RWPE2 (cell line): ENCODE measurements around the gene MYL2.
A peak's percentile ranks its signal among the peaks of the same experiment; 100 is the strongest.

Source experiments
- ATAC-seq: fragments of 200-7000 bp; cut with Tn5 transposase; 3 replicates; pipeline ENCODE4 v1.9.1; 2021; ENCODE audit warnings: low read depth
- DNase-seq: peaks from one replicate; pipeline ENCODE4 v3.0.0-alpha.2; 2020; ENCODE audit warnings: low spot score
- H3K27ac ChIP-seq: fragments of 450-650 bp; 2 replicates; pipeline ENCODE4 v1.5.1; 2017; ENCODE audit warnings: mild to moderate bottlenecking; ENCODE audit not compliant: poor library complexity, severe bottlenecking
- H3K27me3 ChIP-seq: fragments of 250-450 bp; sonication (Bioruptor Pico); 2 replicates; pipeline ENCODE4 v1.5.1; 2021; ENCODE audit warnings: mild to moderate bottlenecking, moderate library complexity; ENCODE audit not compliant: insufficient read depth, poor library complexity, severe bottlenecking
- H3K36me3 ChIP-seq: fragments of 250-450 bp; sonication (Bioruptor Pico); 2 replicates; pipeline ENCODE4 v1.5.1; 2020; ENCODE audit warnings: low read depth, mild to moderate bottlenecking, moderate library complexity
- H3K4me1 ChIP-seq: fragments of 250-450 bp; sonication (Bioruptor Pico); 2 replicates; pipeline ENCODE4 v1.5.1; 2021; ENCODE audit warnings: mild to moderate bottlenecking, moderate library complexity; ENCODE audit not compliant: insufficient read depth, poor library complexity, severe bottlenecking
- H3K4me3 ChIP-seq: fragments of 250-450 bp; sonication (Bioruptor Pico); 2 replicates; pipeline ENCODE4 v1.5.1; 2021; ENCODE audit warnings: mild to moderate bottlenecking, moderate library complexity; ENCODE audit not compliant: severe bottlenecking
- H3K9me3 ChIP-seq: fragments of 250-450 bp; sonication (Bioruptor Pico); 2 replicates; pipeline ENCODE4 v1.5.1; 2021; ENCODE audit warnings: mild to moderate bottlenecking, moderate library complexity; ENCODE audit not compliant: severe bottlenecking
- TF ChIP-seq, protein P1 (sequence below): fragments of 450-650 bp; IDR thresholded peaks from one replicate; pipeline ENCODE4 v1.5.1; 2017; ENCODE audit warnings: mild to moderate bottlenecking, moderate library complexity; ENCODE audit not compliant: poor library complexity, severe bottlenecking

The MYL2 gene

DNA sequence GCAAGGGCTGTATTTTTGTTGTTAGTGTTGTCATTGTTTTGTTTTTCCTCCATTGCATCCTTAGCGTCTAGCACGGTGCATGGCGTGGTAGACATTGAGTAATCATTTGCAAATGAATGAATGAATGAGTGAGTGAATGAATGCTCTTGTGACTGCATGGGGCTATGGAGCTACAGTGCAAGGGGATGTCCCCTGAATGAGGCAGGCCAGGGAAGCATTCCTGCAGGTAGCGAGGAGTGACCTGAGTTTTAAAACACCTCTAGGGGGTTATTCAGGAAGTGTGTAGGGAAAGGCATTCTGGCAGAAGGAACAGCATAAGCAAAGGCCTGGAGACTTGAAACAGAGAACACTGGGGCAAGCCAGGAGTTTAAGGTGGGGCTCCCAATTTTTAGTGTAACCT lies 16.9 kb downstream of the MYL2 start:
- TF ChIP-seq, protein P1, sequence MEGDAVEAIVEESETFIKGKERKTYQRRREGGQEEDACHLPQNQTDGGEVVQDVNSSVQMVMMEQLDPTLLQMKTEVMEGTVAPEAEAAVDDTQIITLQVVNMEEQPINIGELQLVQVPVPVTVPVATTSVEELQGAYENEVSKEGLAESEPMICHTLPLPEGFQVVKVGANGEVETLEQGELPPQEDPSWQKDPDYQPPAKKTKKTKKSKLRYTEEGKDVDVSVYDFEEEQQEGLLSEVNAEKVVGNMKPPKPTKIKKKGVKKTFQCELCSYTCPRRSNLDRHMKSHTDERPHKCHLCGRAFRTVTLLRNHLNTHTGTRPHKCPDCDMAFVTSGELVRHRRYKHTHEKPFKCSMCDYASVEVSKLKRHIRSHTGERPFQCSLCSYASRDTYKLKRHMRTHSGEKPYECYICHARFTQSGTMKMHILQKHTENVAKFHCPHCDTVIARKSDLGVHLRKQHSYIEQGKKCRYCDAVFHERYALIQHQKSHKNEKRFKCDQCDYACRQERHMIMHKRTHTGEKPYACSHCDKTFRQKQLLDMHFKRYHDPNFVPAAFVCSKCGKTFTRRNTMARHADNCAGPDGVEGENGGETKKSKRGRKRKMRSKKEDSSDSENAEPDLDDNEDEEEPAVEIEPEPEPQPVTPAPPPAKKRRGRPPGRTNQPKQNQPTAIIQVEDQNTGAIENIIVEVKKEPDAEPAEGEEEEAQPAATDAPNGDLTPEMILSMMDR, result no peak
- H3K9me3 ChIP-seq, result no peaks in the 10 kb centered on the region
- peaks cover 3% of the 10 kb centered on the region for H3K4me1 ChIP-seq
- no peak overlapping the region for H3K27ac ChIP-seq
- DNase-seq, result no peak
- no peaks in the 10 kb centered on the region for H3K36me3 ChIP-seq
- no peaks in the 10 kb centered on the region for H3K27me3 ChIP-seq
- no peak overlapping the region for H3K4me3 ChIP-seq
- ATAC-seq, result no peak

DNA sequence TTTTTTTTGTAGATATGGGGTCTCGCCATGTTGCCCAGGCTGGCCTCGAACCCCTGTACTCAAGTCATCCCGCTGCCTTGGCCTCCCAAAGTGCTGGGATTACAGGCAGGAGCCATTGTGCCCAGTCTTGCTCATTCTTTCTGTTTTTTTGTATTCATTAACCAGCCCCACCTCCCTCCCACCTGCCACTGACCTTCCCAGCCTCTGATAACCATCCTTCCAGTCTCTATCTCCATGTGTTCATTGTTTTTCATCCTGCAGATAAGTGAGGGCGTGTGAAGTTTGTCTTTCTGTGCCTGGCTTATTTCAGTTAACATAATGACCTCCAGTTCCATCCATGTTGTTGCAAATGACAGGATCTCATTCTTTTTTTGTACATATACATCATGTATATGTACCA lies 19.0 kb downstream of the MYL2 start:
- no peak overlapping the region for H3K4me3 ChIP-seq
- no peak overlapping the region for H3K27ac ChIP-seq
- no peak for ATAC-seq
- TF ChIP-seq, protein P1, result no peak
- peaks cover 7% of the 10 kb centered on the region for H3K4me1 ChIP-seq
- no peaks in the 10 kb centered on the region for H3K9me3 ChIP-seq
- H3K27me3 ChIP-seq, result no peaks in the 10 kb centered on the region
- no peaks in the 10 kb centered on the region for H3K36me3 ChIP-seq
- no peak for DNase-seq

DNA sequence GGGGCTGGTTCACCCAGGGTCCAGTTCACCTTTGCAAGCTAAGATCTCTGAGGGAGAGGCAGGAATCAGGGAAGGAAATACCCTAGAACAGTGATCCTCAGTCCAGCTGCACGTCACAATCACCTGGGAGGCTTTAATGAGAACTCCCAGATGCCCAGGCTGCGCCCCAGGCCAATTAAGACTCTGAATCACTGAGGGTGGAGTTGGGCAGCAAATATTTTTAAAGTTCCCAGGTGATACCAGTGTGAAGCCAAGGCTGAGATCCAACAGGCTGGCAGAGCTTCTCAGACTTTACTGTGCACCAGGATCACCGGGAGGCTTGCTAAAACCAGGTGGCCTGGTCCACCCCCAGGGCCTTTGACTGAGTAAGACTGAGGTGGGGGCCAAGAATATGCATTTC lies 23.8 kb downstream of the MYL2 start:
- peak overlapping the region; percentile 84 for H3K27ac ChIP-seq
- DNase-seq, result peak; percentile 90

DNA sequence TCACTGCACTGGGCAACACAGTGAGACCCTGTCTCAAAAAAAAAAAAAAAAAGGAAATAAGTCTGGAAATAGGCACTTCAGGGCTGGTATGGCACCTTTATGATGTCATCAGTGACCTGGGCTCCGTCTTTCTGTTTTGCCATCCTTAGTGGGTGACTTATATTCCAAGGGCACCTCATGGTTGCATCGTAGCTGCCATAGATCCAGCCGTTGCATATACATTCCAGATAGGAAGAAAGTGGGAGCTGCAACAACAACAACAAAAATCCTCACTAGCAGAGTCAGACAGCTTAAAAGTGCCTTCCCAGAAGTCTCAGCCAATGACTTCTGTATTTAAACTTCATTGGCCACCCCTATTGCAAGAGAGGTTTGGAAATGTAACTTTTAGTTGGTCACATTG lies 26.4 kb downstream of the MYL2 start:
- Histone ChIP-seq H3K9me3 (no peaks in the 10 kb centered on the region), H3K27ac (peak overlapping the region; percentile 84), H3K36me3 (no peaks in the 10 kb centered on the region), H3K4me3 (no peak overlapping the region), H3K4me1 (peaks cover 25% of the 10 kb centered on the region), H3K27me3 (no peaks in the 10 kb centered on the region)
- TF ChIP-seq, protein P1, result no peak
- no peak for DNase-seq
- no peak for ATAC-seq

More for the DNA sequence above, 23.8 kb downstream of the MYL2 start:
- Histone ChIP-seq H3K27me3 (no peaks in the 10 kb centered on the region), H3K9me3 (no peaks in the 10 kb centered on the region), H3K36me3 (no peaks in the 10 kb centered on the region), H3K4me3 (no peak overlapping the region), H3K4me1 (peaks cover 25% of the 10 kb centered on the region)
- TF ChIP-seq, protein P1, result no peak
- peak; percentile 93 for ATAC-seq

DNA sequence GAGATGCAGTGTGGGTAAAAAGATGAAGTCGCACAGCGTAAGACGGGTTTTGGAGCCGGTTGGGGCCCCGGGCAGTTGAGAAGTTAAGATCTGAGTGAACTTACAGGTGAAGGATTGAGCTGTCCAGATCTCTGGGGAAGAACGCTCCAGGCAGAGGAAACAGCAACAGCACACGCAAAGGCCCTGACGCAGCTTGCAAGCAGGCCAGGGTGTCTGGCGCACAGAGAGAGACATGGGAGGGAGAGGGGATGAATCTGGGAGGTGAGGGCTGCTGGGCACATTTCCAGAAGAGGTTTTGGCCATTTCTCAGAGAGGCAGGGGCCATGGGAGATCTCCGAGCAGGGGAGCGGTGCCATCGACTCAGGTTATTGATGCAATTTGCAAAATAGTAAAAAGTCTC lies 31.0 kb downstream of the MYL2 start:
- no peak overlapping the region for H3K4me3 ChIP-seq
- H3K27me3 ChIP-seq, result no peaks in the 10 kb centered on the region
- DNase-seq, result no peak
- no peak overlapping the region for H3K27ac ChIP-seq
- no peak for ATAC-seq
- no peaks in the 10 kb centered on the region for H3K9me3 ChIP-seq
- no peaks in the 10 kb centered on the region for H3K36me3 ChIP-seq
- TF ChIP-seq, protein P1, result no peak
- H3K4me1 ChIP-seq, result peaks cover 9% of the 10 kb centered on the region
